GM12874 (cell line): ENCODE data around the gene CMBL.

Source experiments
- TF ChIP-seq, protein P1 (sequence below): IDR thresholded peaks from 2 replicates; pipeline ENCODE4 v1.5.1; 2011; ENCODE audit warnings: low read depth, mild to moderate bottlenecking, control low read depth, low read length, moderate library complexity; ENCODE audit not compliant: insufficient read depth

Gene CMBL

DNA sequence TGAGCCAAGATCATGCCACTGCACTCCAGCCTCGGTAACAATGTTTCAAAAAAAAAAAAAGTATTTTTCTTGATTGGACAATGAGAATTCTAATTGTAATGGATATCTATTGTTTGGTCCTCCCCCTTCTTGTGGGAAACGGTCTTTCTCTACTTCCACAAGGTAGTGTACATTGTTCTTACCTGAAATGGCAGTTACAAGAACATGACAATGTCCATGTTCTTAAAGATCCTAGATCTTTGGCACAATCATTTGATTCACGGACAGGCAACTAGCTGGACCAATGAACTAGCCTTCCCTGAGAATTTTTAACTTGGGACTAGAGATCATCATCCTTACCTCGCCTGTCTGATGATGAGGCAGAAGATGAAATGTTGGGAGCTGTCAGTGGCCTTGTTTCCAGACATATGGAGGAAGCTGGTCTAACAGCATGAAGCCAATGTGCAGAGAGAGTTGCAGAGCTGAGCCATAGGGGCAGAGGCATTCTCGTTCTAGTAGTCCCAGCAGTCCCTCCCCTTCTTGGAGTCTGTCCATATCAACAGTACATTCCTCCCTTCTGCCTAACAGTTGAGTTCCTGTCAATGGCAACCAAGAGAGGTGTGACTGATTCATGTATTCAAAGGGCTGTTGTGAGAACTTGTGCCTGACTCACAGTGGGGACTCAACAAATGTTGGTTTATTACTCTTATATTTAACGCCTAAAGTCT is 43.6 kb upstream of the CMBL start:
- TF ChIP-seq, protein P1, sequence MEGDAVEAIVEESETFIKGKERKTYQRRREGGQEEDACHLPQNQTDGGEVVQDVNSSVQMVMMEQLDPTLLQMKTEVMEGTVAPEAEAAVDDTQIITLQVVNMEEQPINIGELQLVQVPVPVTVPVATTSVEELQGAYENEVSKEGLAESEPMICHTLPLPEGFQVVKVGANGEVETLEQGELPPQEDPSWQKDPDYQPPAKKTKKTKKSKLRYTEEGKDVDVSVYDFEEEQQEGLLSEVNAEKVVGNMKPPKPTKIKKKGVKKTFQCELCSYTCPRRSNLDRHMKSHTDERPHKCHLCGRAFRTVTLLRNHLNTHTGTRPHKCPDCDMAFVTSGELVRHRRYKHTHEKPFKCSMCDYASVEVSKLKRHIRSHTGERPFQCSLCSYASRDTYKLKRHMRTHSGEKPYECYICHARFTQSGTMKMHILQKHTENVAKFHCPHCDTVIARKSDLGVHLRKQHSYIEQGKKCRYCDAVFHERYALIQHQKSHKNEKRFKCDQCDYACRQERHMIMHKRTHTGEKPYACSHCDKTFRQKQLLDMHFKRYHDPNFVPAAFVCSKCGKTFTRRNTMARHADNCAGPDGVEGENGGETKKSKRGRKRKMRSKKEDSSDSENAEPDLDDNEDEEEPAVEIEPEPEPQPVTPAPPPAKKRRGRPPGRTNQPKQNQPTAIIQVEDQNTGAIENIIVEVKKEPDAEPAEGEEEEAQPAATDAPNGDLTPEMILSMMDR, result no peak

DNA sequence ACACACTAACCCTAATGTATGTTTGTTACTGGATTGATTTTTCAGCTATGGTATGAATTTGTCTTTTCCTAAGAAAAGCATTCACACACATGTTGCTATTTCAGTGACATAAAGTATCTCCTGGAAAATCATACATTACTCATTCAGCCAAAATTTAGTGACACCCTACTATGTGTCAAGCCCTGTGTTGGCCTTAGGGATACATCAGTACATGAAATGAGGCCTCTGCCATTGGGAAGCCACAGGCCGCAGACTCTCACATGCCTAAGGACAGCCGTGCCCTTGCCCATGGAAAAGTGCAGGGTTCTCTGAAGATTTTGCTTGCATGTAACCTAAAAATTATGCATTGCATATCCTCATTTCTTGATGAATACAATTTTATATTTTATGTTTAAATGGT is 40.6 kb upstream of the CMBL start:
- TF ChIP-seq, protein P1, result no peak

DNA sequence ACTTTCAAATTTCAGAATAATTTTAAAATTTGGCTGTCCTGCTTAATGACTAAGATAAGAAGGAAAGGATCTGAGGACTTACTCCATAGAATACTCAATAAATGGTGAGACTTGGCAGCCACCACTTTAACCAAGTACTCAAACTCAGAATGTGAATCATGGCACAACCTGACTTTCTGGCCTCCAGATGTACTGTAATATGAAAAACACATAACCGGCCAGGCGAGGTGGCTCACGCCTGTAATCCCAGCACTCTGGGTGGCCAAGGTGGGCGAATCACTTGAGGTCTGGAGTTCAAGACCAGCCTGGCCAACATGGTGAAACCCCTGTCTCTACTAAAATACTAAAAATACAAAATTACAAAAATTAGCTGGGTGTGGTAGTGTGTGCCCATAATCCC is 35.8 kb upstream of the CMBL start:
- TF ChIP-seq, protein P1, result no peak

DNA sequence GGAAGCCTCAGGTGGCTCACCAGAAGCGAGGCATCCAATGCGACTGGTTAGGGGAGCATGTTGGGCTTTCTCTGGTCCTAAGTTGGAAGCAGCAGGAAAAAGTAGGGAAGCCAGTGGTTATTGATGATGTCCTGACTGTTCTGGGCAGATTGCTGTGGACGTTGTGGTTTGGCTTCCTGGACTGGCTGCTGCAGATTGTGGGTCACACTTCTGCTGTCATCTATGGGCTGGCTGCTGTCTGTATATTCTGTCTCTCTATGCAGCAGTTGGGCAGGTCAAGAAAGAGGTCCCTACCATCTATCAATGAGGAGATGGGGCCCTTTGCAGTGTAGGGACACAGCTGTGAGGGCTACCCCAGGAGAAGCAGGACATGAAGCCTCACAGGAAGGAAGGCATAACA is 32.3 kb upstream of the CMBL start:
- TF ChIP-seq, protein P1, result no peak

DNA sequence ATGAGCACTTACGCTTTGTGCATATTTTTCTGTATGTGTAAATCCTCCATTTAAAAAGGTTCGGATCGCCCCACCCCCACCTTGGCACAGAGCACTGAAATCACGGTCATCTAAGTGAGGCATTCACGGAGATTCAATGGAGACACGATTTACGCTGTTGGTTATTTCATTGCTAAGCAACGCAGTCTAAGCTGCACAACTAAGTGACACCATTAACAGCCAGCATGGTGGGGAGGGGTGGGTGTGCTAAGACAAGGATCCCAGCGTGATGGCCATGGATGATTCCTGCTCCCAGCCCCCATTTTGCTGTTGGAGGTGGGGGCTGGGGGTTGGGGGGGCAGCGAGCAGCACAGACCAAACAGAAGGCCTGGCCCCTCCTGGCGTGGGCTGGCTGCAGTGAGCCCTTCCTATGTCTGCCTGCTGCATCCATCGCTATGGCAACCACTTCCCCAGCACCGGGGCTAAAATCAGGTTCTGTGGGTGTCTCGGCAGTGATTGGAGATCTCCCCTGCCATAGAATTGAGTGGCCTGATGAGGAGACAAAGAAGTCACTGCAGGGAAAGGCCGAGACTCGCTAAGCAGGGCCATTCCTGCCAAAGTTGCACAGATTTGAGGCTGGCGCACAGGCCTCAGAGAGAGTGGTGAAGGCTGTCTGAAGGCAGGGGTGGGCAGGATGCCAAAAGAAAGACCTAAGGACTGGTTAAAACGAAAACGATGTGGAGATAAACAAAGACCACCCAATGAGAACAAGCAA is 31.5 kb upstream of the CMBL start:
- TF ChIP-seq, protein P1, result no peak

DNA sequence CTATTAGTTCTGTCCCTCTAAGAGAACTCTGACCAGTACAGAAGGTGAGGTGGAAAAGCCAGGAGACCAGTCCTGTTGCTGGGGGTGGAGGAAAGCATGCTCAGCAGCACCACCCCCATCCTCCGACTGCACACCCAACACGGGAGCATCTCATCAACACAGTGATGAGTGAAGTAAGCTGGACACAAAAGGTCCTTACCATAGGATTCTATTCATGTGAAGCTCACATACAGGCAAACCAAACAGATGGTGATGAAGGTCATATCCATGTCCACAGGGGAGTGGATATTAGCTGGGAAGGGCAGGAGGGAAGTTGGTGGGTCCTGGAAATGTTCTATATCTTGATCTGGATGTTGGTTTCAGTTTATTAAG is 31.0 kb upstream of the CMBL start:
- TF ChIP-seq, protein P1, result no peak

DNA sequence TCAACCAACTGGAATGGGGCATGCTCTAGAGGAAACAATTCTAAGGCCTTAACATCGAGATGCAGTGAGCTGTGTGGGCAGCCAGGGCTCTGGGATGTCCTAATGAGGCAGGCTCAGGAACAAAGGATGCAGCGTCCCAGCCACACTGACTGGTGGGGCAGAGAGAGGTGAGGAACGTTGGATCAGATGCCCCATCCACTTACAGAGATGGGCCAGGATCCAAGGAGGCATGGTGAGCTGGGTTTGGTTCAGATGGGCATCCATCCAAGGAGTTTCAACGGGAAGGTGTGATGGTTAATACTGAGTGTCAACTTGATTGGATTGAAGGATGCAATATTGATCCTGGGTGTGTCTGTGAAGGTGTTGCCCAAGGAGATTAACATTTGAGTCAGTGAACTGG is 30.3 kb upstream of the CMBL start:
- TF ChIP-seq, protein P1, result no peak
